Liver (tissue), 9 donors: Measurements from ENCODE around the gene NFKB1. TPM values are rescaled to one million over a fixed set of nuclear protein-coding genes. Genes with fewer than 3 reads are reported as not detected.

Source experiments
- DNase-seq: peaks from one replicate; pipeline ENCODE4 v3.0.0-alpha.2; 2017; ENCODE audit warnings: low spot score
- H3K27ac ChIP-seq, 2 donors: one replicate each; pipeline ENCODE4 v1.7.0; 2013; ENCODE audit warnings: inconsistent platforms in 2 of 2, low read length in 2 of 2, control low read depth in 1 of 2, low read depth in 1 of 2, mild to moderate bottlenecking in 1 of 2
- H3K27me3 ChIP-seq, 4 donors: one replicate each; pipeline versions ENCODE4 v1.6.1 to v1.7.0; 2013; ENCODE audit warnings: low read length in 3 of 4, inconsistent platforms in 1 of 4, mild to moderate bottlenecking in 1 of 4, moderate library complexity in 1 of 4; ENCODE audit not compliant: control insufficient read depth in 4 of 4, insufficient read depth in 4 of 4
- H3K36me3 ChIP-seq, 4 donors: one replicate each; pipeline versions ENCODE4 v1.6.1 to v1.7.0; 2013; ENCODE audit warnings: low read length in 3 of 4, mild to moderate bottlenecking in 3 of 4, low read depth in 1 of 4, moderate library complexity in 1 of 4; ENCODE audit not compliant: control insufficient read depth in 4 of 4, insufficient read depth in 3 of 4
- H3K4me1 ChIP-seq, 4 donors: one replicate each; pipeline versions ENCODE4 v1.6.1 to v1.7.0; 2013; ENCODE audit warnings: low read length in 3 of 4, mild to moderate bottlenecking in 3 of 4, moderate library complexity in 1 of 4; ENCODE audit not compliant: control insufficient read depth in 4 of 4, insufficient read depth in 4 of 4
- H3K4me3 ChIP-seq, 3 donors: one replicate each; pipeline versions ENCODE4 v1.6.1 to v1.7.0; 2013; ENCODE audit warnings: low read length in 3 of 3, control low read depth in 1 of 3, low read depth in 1 of 3, mild to moderate bottlenecking in 1 of 3
- H3K9ac ChIP-seq, 2 donors: one replicate each; pipeline ENCODE4 v1.7.0; 2013; ENCODE audit warnings: low read length in 2 of 2, mild to moderate bottlenecking in 2 of 2, moderate library complexity in 2 of 2, control low read depth in 1 of 2, low read depth in 1 of 2
- H3K9me3 ChIP-seq, 4 donors: one replicate each; pipeline versions ENCODE4 v1.6.1 to v1.7.0; 2013; ENCODE audit warnings: low read length in 3 of 4; ENCODE audit not compliant: control insufficient read depth in 4 of 4
- EGR1 ChIP-seq, 2 donors: IDR thresholded peaks; 2 replicates each; pipeline ENCODE4 v1.6.1; 2016 to 2018; ENCODE audit warnings: antibody characterized with exemption in 2 of 2, low read depth in 2 of 2
- FOXA1 ChIP-seq: IDR thresholded peaks from 2 replicates; pipeline ENCODE4 v1.6.1; 2016; ENCODE audit warnings: antibody characterized with exemption
- FOXA2 ChIP-seq: IDR thresholded peaks from 2 replicates; pipeline ENCODE4 v1.6.1; 2016; ENCODE audit warnings: antibody characterized with exemption
- GABPA ChIP-seq, 2 donors: IDR thresholded peaks in 1 of 2; conservative IDR thresholded peaks in 1 of 2; 2 replicates each; pipeline ENCODE4 v1.6.1; 2016; ENCODE audit warnings: antibody characterized with exemption in 2 of 2, mild to moderate bottlenecking in 1 of 2, moderate library complexity in 1 of 2
- HNF4A ChIP-seq, 2 donors: conservative IDR thresholded peaks; 2 replicates each; pipeline ENCODE4 v1.6.1; 2016; ENCODE audit warnings: antibody characterized with exemption in 2 of 2, mild to moderate bottlenecking in 2 of 2
- HNF4G ChIP-seq: IDR thresholded peaks from 2 replicates; pipeline ENCODE4 v1.6.1; 2016; ENCODE audit warnings: antibody characterized with exemption
- JUND ChIP-seq, 2 donors: IDR thresholded peaks; 2 replicates each; pipeline ENCODE4 v1.6.1; 2016; ENCODE audit warnings: antibody characterized with exemption in 2 of 2
- NR2F2 ChIP-seq: IDR thresholded peaks from 2 replicates; pipeline ENCODE4 v1.6.1; 2016; ENCODE audit warnings: antibody characterized with exemption
- RAD21 ChIP-seq, 2 donors: IDR thresholded peaks; 2 replicates each; pipeline ENCODE4 v1.6.1; 2016; ENCODE audit warnings: antibody characterized with exemption in 2 of 2, mild to moderate bottlenecking in 2 of 2
- RXRA ChIP-seq, 2 donors: IDR thresholded peaks; 2 replicates each; pipeline ENCODE4 v1.6.1; 2017 to 2018; ENCODE audit warnings: antibody characterized with exemption in 2 of 2, mild to moderate bottlenecking in 1 of 2
- SP1 ChIP-seq: IDR thresholded peaks from 2 replicates; pipeline ENCODE4 v1.6.1; 2018; ENCODE audit warnings: antibody characterized with exemption, mild to moderate bottlenecking
- TAF1 ChIP-seq: conservative IDR thresholded peaks from 2 replicates; pipeline ENCODE4 v1.6.1; 2016; ENCODE audit warnings: antibody characterized with exemption, mild to moderate bottlenecking
- YY1 ChIP-seq: IDR thresholded peaks from 2 replicates; pipeline ENCODE4 v1.6.1; 2016; ENCODE audit warnings: antibody characterized with exemption, mild to moderate bottlenecking
- WGBS: extraction: QIAGEN DNeasy Blood & Tissue Kit; methylation state at CpG from one replicate; pipeline ENCODE4 v1.1.7; 2013; 5-methylcytosine and 5-hydroxymethylcytosine counted together
- polyA plus RNA-seq, 2 donors: library from polyadenylated mRNA; stranded (reverse) in 1 of 2; unstranded in 1 of 2; fragments of 200-250 nt in 1 of 2; fragments of >200 nt in 1 of 2; fragmentation: Nextera tagmentation in 1 of 2; extraction: Ambion mirVana in 1 of 2; gene quantifications; one replicate each; pipeline versions ENCODE4 v1.2.1 to v1.2.3, GENCODE V29; 2013 to 2015
- total RNA-seq, 2 donors: library from RNA; depleted of rRNA; stranded (reverse); fragments of >200 nt; gene quantifications; one replicate each; pipeline ENCODE4 v1.2.3, GENCODE V29; 2014
- TF ChIP-seq, protein P1 (sequence below): fragments of 150-350 bp; IDR thresholded peaks from 2 replicates; pipeline ENCODE4 v1.5.1; 2017; ENCODE audit warnings: improper control_type of control experiment, low read depth, low read length; ENCODE audit not compliant: missing input control
- TF ChIP-seq, protein P2 (sequence below): IDR thresholded peaks from 2 replicates; pipeline ENCODE4 v1.6.1; 2016; ENCODE audit warnings: antibody characterized with exemption
- TF ChIP-seq, protein P3 (sequence below): IDR thresholded peaks from 2 replicates; pipeline ENCODE4 v1.6.1; 2016; ENCODE audit warnings: antibody characterized with exemption
- TF ChIP-seq, protein P4 (sequence below): IDR thresholded peaks from 2 replicates; pipeline ENCODE4 v1.6.1; 2016; ENCODE audit warnings: antibody characterized with exemption, mild to moderate bottlenecking
- TF ChIP-seq, protein P5 (sequence below): IDR thresholded peaks from 2 replicates; pipeline ENCODE4 v1.6.1; 2016; ENCODE audit warnings: antibody characterized with exemption
- donor health status: healthy.
- donor health status: healthy.
- donor health status: healthy.
- donor health status: healthy.
- donor health status: healthy.

NFKB1 gene
- total and polyA plus RNA-seq, 4 donors, result 5.1 to 23.0 (median 13.4) TPM

DNA sequence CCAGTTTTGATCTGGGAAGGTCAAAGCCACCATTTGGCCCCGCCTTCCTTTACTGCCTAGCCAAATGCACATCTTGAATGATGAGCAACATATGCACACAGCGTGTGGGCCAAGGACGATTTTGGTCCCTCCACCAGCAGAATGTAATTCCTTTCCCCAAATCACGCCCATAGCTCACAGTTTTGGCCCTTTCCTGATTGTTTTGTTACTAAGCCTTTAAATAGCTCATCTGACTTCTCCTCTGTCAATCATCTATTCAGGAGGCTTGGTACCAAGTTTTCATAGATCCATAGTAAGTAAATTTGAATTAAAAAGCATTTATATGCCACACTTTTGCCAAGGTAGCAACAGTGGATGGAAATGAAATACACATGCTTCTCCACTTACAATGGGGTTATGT, 123.3 kb downstream of the NFKB1 start:
- WGBS, result 95% methylated on average over 4 of the region's 4 CpGs
- no peak for DNase-seq

More for the DNA sequence above, 123.3 kb downstream of the NFKB1 start:
- TF ChIP-seq NR2F2 (no peak), EGR1 (IDR thresholded peaks at IDR 0.05; ENCODE audit: low read depth in 2 of 2) (no peak), YY1 (no peak), RAD21 (IDR thresholded peaks at IDR 0.05) (no peak), GABPA (IDR thresholded peaks at IDR 0.05 in 1 of 2, conservative IDR thresholded peaks at IDR 0.05 in 1 of 2) (no peak), RXRA (IDR thresholded peaks at IDR 0.05) (no peak), JUND (IDR thresholded peaks at IDR 0.05) (no peak), SP1 (no peak), HNF4A (conservative IDR thresholded peaks at IDR 0.05) (no peak), FOXA2 (no peak), FOXA1 (no peak), TAF1 (no peak), HNF4G (no peak)
- TF ChIP-seq, protein P1, sequence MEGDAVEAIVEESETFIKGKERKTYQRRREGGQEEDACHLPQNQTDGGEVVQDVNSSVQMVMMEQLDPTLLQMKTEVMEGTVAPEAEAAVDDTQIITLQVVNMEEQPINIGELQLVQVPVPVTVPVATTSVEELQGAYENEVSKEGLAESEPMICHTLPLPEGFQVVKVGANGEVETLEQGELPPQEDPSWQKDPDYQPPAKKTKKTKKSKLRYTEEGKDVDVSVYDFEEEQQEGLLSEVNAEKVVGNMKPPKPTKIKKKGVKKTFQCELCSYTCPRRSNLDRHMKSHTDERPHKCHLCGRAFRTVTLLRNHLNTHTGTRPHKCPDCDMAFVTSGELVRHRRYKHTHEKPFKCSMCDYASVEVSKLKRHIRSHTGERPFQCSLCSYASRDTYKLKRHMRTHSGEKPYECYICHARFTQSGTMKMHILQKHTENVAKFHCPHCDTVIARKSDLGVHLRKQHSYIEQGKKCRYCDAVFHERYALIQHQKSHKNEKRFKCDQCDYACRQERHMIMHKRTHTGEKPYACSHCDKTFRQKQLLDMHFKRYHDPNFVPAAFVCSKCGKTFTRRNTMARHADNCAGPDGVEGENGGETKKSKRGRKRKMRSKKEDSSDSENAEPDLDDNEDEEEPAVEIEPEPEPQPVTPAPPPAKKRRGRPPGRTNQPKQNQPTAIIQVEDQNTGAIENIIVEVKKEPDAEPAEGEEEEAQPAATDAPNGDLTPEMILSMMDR, result no peak
- TF ChIP-seq, protein P2, sequence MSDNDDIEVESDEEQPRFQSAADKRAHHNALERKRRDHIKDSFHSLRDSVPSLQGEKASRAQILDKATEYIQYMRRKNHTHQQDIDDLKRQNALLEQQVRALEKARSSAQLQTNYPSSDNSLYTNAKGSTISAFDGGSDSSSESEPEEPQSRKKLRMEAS, result no peak
- TF ChIP-seq, protein P3, sequence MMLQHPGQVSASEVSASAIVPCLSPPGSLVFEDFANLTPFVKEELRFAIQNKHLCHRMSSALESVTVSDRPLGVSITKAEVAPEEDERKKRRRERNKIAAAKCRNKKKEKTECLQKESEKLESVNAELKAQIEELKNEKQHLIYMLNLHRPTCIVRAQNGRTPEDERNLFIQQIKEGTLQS, result no peak
- TF ChIP-seq, protein P4, sequence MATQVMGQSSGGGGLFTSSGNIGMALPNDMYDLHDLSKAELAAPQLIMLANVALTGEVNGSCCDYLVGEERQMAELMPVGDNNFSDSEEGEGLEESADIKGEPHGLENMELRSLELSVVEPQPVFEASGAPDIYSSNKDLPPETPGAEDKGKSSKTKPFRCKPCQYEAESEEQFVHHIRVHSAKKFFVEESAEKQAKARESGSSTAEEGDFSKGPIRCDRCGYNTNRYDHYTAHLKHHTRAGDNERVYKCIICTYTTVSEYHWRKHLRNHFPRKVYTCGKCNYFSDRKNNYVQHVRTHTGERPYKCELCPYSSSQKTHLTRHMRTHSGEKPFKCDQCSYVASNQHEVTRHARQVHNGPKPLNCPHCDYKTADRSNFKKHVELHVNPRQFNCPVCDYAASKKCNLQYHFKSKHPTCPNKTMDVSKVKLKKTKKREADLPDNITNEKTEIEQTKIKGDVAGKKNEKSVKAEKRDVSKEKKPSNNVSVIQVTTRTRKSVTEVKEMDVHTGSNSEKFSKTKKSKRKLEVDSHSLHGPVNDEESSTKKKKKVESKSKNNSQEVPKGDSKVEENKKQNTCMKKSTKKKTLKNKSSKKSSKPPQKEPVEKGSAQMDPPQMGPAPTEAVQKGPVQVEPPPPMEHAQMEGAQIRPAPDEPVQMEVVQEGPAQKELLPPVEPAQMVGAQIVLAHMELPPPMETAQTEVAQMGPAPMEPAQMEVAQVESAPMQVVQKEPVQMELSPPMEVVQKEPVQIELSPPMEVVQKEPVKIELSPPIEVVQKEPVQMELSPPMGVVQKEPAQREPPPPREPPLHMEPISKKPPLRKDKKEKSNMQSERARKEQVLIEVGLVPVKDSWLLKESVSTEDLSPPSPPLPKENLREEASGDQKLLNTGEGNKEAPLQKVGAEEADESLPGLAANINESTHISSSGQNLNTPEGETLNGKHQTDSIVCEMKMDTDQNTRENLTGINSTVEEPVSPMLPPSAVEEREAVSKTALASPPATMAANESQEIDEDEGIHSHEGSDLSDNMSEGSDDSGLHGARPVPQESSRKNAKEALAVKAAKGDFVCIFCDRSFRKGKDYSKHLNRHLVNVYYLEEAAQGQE, result no peak
- TF ChIP-seq, protein P5, sequence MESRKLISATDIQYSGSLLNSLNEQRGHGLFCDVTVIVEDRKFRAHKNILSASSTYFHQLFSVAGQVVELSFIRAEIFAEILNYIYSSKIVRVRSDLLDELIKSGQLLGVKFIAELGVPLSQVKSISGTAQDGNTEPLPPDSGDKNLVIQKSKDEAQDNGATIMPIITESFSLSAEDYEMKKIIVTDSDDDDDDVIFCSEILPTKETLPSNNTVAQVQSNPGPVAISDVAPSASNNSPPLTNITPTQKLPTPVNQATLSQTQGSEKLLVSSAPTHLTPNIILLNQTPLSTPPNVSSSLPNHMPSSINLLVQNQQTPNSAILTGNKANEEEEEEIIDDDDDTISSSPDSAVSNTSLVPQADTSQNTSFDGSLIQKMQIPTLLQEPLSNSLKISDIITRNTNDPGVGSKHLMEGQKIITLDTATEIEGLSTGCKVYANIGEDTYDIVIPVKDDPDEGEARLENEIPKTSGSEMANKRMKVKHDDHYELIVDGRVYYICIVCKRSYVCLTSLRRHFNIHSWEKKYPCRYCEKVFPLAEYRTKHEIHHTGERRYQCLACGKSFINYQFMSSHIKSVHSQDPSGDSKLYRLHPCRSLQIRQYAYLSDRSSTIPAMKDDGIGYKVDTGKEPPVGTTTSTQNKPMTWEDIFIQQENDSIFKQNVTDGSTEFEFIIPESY, result no peak
- Histone ChIP-seq H3K27me3 (no peaks in the 10 kb centered on the region), H3K4me3 (no peak overlapping the region), H3K27ac (no peak overlapping the region), H3K9ac (no peak overlapping the region), H3K36me3 (no peaks in the 10 kb centered on the region), H3K9me3 (no peaks in the 10 kb centered on the region), H3K4me1 (peaks cover 0 to 17% (median 9%) of the 10 kb centered on the region in 4 donors)
